SK-N-SH (cell line): ENCODE data around the gene C4B. TPM values are rescaled to one million over a fixed set of nuclear protein-coding genes. Genes with fewer than 3 reads are reported as not detected.
A peak's percentile ranks its signal among the peaks of the same experiment; 100 is the strongest.

Experiments used
- CTCF ChIA-PET: fragments of 300-600, 350-600 bp; formaldehyde crosslinking; extraction: SDS; loops from one replicate; lab custom pipeline; 2021; lab: Yijun Ruan, JAX
- POLR2A ChIA-PET: fragments of 350-600 bp; sonication (Branson Sonifier 250); formaldehyde crosslinking; extraction: SDS; loops from one replicate; lab custom pipeline; 2020; ENCODE audit warnings: antibody characterized with exemption, inconsistent platforms; lab: Yijun Ruan, JAX
- DNase-seq: peaks from one replicate; pipeline ENCODE4 v3.0.0; 2012
- H2AFZ ChIP-seq: fragments of 200-600 bp; sonication (generic); 2 replicates; pipeline ENCODE4 v1.8.1; 2016; ENCODE audit warnings: antibody characterized with exemption, mild to moderate bottlenecking, low read depth
- H3F3A ChIP-seq: fragments of 200-600 bp; sonication (generic); replicated peaks from 2 replicates; pipeline ENCODE3; 2016; ENCODE audit warnings: antibody characterized with exemption, mild to moderate bottlenecking; ENCODE audit not compliant: insufficient read depth
- H3K27ac ChIP-seq, 2 experiments: fragments of 200-500 bp in 1 of 2; fragments of 200-600 bp in 1 of 2; sonication (Bioruptor generic) in 1 of 2; sonication (generic), shearing (Covaris generic) in 1 of 2; 2 replicates each; pipeline versions ENCODE4 v1.5.1 to v1.6.1; 2014 to 2016; ENCODE audit warnings: low read depth in 2 of 2, inconsistent platforms in 1 of 2, low read length in 1 of 2, mild to moderate bottlenecking in 1 of 2, mixed read lengths in 1 of 2
- H3K27me3 ChIP-seq: fragments of 200-600 bp; sonication (generic), shearing (Covaris generic); 2 replicates; pipeline ENCODE4 v1.6.1; 2016; ENCODE audit warnings: mixed run types; ENCODE audit not compliant: insufficient read depth
- H3K36me3 ChIP-seq, 2 experiments: fragments of 200-500 bp in 1 of 2; fragments of 200-600 bp in 1 of 2; sonication (Bioruptor generic) in 1 of 2; sonication (generic) in 1 of 2; replicated peaks in 1 of 2; 2 replicates each; pipeline versions ENCODE3 to v1.5.1; 2014 to 2016; ENCODE audit warnings: low read length in 1 of 2, mild to moderate bottlenecking in 1 of 2; ENCODE audit not compliant: insufficient read depth in 2 of 2, control insufficient read depth in 1 of 2
- H3K4me1 ChIP-seq, 2 experiments: fragments of 200-500 bp in 1 of 2; fragments of 200-600 bp in 1 of 2; sonication (Bioruptor generic) in 1 of 2; sonication (generic), shearing (Covaris generic) in 1 of 2; 2 replicates each; pipeline versions ENCODE4 v1.5.1 to v1.6.1; 2014 to 2016; ENCODE audit warnings: low read depth in 1 of 2, low read length in 1 of 2, mixed run types in 1 of 2; ENCODE audit not compliant: insufficient read depth in 2 of 2, control insufficient read depth in 1 of 2
- H3K4me2 ChIP-seq: fragments of 200-600 bp; sonication (generic), shearing (Covaris generic); 2 replicates; pipeline ENCODE4 v1.6.1; 2017; ENCODE audit warnings: mixed run types
- H3K4me3 ChIP-seq, 2 experiments: fragments of 200-500 bp in 1 of 2; fragments of 200-600 bp in 1 of 2; sonication (Bioruptor generic) in 1 of 2; sonication (generic), shearing (Covaris generic) in 1 of 2; 2 replicates each; pipeline versions ENCODE4 v1.5.1 to v1.8.1; 2014 to 2016; ENCODE audit warnings: low read depth in 2 of 2, inconsistent platforms in 1 of 2, low read length in 1 of 2, mild to moderate bottlenecking in 1 of 2, mixed read lengths in 1 of 2, moderate library complexity in 1 of 2
- H3K79me2 ChIP-seq: fragments of 200-600 bp; sonication (generic); 2 replicates; pipeline ENCODE4 v1.8.1; 2017; ENCODE audit warnings: mild to moderate bottlenecking; ENCODE audit not compliant: insufficient read depth
- H3K9ac ChIP-seq: fragments of 200-600 bp; sonication (generic); 2 replicates; pipeline ENCODE4 v1.6.1; 2017; ENCODE audit warnings: mixed run types
- H3K9me2 ChIP-seq: fragments of 200-600 bp; sonication (generic); 2 replicates; pipeline ENCODE4 v1.6.1; 2017; ENCODE audit warnings: mixed run types
- H3K9me3 ChIP-seq: fragments of 200-600 bp; sonication (generic); 2 replicates; pipeline ENCODE4 v1.6.1; 2017; ENCODE audit warnings: mixed run types, mild to moderate bottlenecking, moderate library complexity
- H4K20me1 ChIP-seq: fragments of 200-600 bp; sonication (generic); 2 replicates; pipeline ENCODE4 v1.6.1; 2017; ENCODE audit warnings: mild to moderate bottlenecking, mixed run types; ENCODE audit not compliant: insufficient read depth
- EP300 ChIP-seq, 2 experiments: IDR thresholded peaks; 2 replicates each; pipeline versions ENCODE4 v1.4.0 to v1.6.1; 2012; ENCODE audit warnings: borderline replicate concordance in 1 of 2, low read depth in 1 of 2, low read length in 1 of 2
- FOSL2 ChIP-seq: IDR thresholded peaks from 2 replicates; pipeline ENCODE4 v1.4.0; 2012; ENCODE audit warnings: low read depth, mild to moderate bottlenecking, moderate library complexity, borderline replicate concordance
- FOXJ3 ChIP-seq: sonication (generic); formaldehyde crosslinking; IDR thresholded peaks from 2 replicates; pipeline ENCODE4 v1.5.1; 2020; ENCODE audit warnings: mild to moderate bottlenecking, missing genetic modification reagents
- FOXM1 ChIP-seq: IDR thresholded peaks from 2 replicates; pipeline ENCODE4 v1.4.0; 2012; ENCODE audit warnings: low read depth, mild to moderate bottlenecking
- GABPA ChIP-seq: IDR thresholded peaks from 2 replicates; pipeline ENCODE4 v1.4.0; 2012; ENCODE audit warnings: low read depth, mild to moderate bottlenecking
- GATA2 ChIP-seq: sonication (generic); formaldehyde crosslinking; IDR thresholded peaks from 2 replicates; pipeline ENCODE4 v1.5.0; 2020; ENCODE audit warnings: mild to moderate bottlenecking, missing genetic modification reagents
- MXI1 ChIP-seq: IDR thresholded peaks from 2 replicates; pipeline ENCODE4 v1.6.1; 2012; ENCODE audit warnings: mild to moderate bottlenecking, low read depth, low read length, improper control_type of control experiment
- NFIC ChIP-seq: IDR thresholded peaks from 2 replicates; pipeline ENCODE4 v1.4.0; 2012; ENCODE audit warnings: borderline replicate concordance
- NRF1 ChIP-seq: IDR thresholded peaks from 2 replicates; pipeline ENCODE4 v1.6.1; 2012; ENCODE audit warnings: low read depth, mild to moderate bottlenecking, low read length
- RAD21 ChIP-seq: IDR thresholded peaks from 2 replicates; pipeline ENCODE4 v1.6.1; 2012; ENCODE audit warnings: mild to moderate bottlenecking, low read length
- RFX5 ChIP-seq: IDR thresholded peaks from 2 replicates; pipeline ENCODE4 v1.6.1; 2012; ENCODE audit warnings: mild to moderate bottlenecking, improper control_type of control experiment, low read length
- RXRA ChIP-seq: IDR thresholded peaks from 2 replicates; pipeline ENCODE4 v1.4.0; 2012; ENCODE audit warnings: low read depth, mild to moderate bottlenecking, borderline replicate concordance
- SIN3A ChIP-seq: IDR thresholded peaks from 2 replicates; pipeline ENCODE4 v1.6.1; 2012; ENCODE audit warnings: low read depth, mild to moderate bottlenecking, low read length, moderate library complexity, borderline replicate concordance
- SMC3 ChIP-seq: IDR thresholded peaks from 2 replicates; pipeline ENCODE4 v1.6.1; 2012; ENCODE audit warnings: low read depth, low read length, improper control_type of control experiment
- TCF12 ChIP-seq: IDR thresholded peaks from 2 replicates; pipeline ENCODE4 v1.4.0; 2012
- TEAD4 ChIP-seq: IDR thresholded peaks from 2 replicates; pipeline ENCODE4 v1.4.0; 2012; ENCODE audit warnings: mild to moderate bottlenecking, borderline replicate concordance; ENCODE audit not compliant: insufficient read depth
- YY1 ChIP-seq: IDR thresholded peaks from 2 replicates; pipeline ENCODE4 v1.4.0; 2012; ENCODE audit warnings: low read depth, mild to moderate bottlenecking
- WGBS: methylation state at CpG from one replicate; pipeline ENCODE4 v1.1.6; 2017; ENCODE audit warnings: low lambda C conversion rate; 5-methylcytosine and 5-hydroxymethylcytosine counted together
- polyA plus RNA-seq, 3 experiments: library from polyadenylated mRNA; depleted of rRNA; stranded (reverse); fragments of >200 nt; gene quantifications; 2 replicates each; pipeline ENCODE4 v1.2.3, GENCODE V29; 2012
- TF ChIP-seq, protein P1 (sequence below): IDR thresholded peaks from 2 replicates; pipeline ENCODE4; 2012
- TF ChIP-seq, protein P2 (sequence below): IDR thresholded peaks from 2 replicates; pipeline ENCODE4 v1.4.0; 2012; ENCODE audit warnings: low read depth
- TF ChIP-seq, protein P3 (sequence below): IDR thresholded peaks from 2 replicates; pipeline ENCODE4 v1.4.0; 2012; ENCODE audit warnings: low read depth, borderline replicate concordance
- TF ChIP-seq, protein P4 (sequence below): IDR thresholded peaks from 2 replicates; pipeline ENCODE4 v1.6.1; 2012; ENCODE audit warnings: mild to moderate bottlenecking, low read depth, low read length, moderate library complexity
- TF ChIP-seq, protein P5 (sequence below): fragments of 150-350 bp; IDR thresholded peaks from 2 replicates; pipeline ENCODE4 v1.6.1; 2017; ENCODE audit warnings: antibody characterized with exemption, low read length, low read depth, borderline replicate concordance

The C4B gene
- polyA plus RNA-seq, 1 of the 3 experiments (the other 2 are of a cell fraction), result 10.9 TPM

DNA sequence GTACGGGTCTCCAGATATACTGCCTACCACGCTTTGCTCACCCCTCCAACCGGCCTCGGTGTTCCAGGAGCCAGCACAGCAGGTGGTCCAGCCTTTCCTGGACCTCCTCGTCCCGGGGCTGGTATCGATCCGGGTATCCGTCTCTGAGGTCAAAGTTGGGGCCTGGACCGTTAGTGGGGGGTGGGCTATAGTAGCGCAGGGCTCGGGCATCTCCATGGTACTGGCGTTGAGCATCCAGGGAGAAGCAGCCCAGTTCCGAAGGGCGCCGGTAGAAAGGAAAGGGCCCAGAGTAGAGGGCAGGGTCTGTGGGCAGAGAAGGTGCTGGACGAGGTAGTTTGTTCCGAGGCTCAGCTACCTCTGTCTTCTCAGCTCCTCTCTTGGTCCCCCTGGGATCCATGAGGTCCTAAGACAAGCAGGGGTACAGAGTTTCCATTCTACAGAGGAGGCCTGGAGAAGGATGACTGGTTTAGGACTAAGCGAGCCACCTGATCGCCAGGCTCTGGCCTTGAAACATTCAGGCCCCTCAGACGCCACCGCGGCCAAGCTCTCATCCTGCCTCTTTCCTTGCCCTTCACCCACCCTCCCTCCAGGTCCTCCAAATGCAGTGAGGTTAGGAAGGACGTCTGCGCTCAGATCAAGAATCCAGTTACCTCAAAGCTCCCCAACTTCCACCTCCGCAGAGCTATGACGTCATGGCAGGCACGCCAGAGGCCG lies 43.2 kb upstream of the C4B start (continued):
- TF ChIP-seq EP300 (IDR thresholded peaks at IDR 0.05; ENCODE audit: borderline replicate concordance in 1 of 2, low read depth in 1 of 2, low read length in 1 of 2) (no peak), FOXM1 (no peak), SMC3 (no peak), TCF12 (no peak)
- TF ChIP-seq, protein P1, sequence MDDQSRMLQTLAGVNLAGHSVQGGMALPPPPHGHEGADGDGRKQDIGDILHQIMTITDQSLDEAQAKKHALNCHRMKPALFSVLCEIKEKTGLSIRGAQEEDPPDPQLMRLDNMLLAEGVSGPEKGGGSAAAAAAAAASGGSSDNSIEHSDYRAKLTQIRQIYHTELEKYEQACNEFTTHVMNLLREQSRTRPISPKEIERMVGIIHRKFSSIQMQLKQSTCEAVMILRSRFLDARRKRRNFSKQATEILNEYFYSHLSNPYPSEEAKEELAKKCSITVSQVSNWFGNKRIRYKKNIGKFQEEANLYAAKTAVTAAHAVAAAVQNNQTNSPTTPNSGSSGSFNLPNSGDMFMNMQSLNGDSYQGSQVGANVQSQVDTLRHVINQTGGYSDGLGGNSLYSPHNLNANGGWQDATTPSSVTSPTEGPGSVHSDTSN, result no peak
- TF ChIP-seq, protein P2, sequence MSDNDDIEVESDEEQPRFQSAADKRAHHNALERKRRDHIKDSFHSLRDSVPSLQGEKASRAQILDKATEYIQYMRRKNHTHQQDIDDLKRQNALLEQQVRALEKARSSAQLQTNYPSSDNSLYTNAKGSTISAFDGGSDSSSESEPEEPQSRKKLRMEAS, result no peak
- TF ChIP-seq, protein P3, sequence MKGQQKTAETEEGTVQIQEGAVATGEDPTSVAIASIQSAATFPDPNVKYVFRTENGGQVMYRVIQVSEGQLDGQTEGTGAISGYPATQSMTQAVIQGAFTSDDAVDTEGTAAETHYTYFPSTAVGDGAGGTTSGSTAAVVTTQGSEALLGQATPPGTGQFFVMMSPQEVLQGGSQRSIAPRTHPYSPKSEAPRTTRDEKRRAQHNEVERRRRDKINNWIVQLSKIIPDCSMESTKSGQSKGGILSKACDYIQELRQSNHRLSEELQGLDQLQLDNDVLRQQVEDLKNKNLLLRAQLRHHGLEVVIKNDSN, result no peak

DNA sequence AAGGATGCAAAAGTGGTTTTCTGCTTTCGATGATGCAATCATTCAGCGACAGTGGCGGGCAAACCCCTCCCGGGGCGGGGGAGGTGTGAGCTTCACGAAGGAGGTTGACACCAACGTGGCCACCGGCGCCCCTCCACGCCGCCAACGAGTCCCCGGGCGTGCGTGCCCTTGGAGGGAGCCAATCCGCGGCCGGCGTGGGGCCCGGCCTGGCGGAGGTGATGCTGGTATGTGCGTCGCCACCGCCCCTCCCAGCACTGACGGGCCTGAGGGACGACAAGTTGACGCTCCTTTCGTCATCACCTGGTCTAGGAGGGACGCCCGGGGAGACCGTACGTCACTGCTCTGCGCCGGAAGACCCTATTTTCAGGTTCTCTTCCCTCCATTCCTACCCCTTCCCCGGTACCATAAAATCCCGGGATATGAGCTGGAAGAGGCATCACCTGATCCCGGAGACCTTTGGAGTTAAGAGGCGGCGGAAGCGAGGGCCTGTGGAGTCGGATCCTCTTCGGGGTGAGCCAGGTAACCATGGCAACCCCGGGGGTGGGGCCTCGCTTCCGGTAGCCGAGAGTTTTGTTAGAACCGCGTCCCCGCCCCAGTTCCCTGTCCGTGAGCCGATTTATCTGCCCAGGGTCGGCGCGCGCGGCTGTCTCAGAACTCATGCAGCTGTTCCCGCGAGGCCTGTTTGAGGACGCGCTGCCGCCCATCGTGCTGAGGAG lies 42.4 kb upstream of the C4B start, which contains the start of gene DXO:
DXO (minus strand) TSS at position 146 of the 716 bp plus-strand sequence. CDS start 463 bp downstream, outside the sequence.
- no peaks in the 10 kb centered on the region for H3K9me3 ChIP-seq
- peaks cover 10% of the 10 kb centered on the region for H3F3A ChIP-seq
- peak within 1 kb of the TSS; percentile 82 for H2AFZ ChIP-seq
- H3K4me1 ChIP-seq, result peaks cover 5 to 26% of the 10 kb centered on the region in 2 experiments; a peak in 3 of 4 replicates
- peak within 1 kb of the TSS; percentile 95 to 97 for H3K27ac ChIP-seq
- H3K27me3 ChIP-seq, result no peaks in the 10 kb centered on the region
- DNase-seq, result peak; percentile 98
- peaks cover 47% of the 10 kb centered on the region for H3K79me2 ChIP-seq
- peak within 1 kb of the TSS; percentile 99 for H3K4me2 ChIP-seq
- 0% methylated on average over 17 of the region's 62 CpGs for WGBS
- peak within 1 kb of the TSS; percentile 95 for H3K9ac ChIP-seq
- no peaks in the 10 kb centered on the region for H4K20me1 ChIP-seq
- peak within 1 kb of the TSS; percentile 91 to 94 for H3K4me3 ChIP-seq
- ChIA-PET POLR2A (interaction anchor here (0.6 to 2.4 kb wide), 8 partner anchors 10 to 1000 kb away, joined by 3 to 14 read pairs (median 4); partner anchors contain the start of genes NELFE, SKIC2 and ZBTB12), CTCF (interaction anchor here (0.7 to 5.2 kb wide), 4 partner anchors 13 to 426 kb away, joined by 3 to 19 read pairs (median 8); partner anchors contain the start of genes ATP6V1G2, NELFE and SKIC2)
- no peaks in the 10 kb centered on the region for H3K9me2 ChIP-seq
- peaks cover 11 to 32% of the 10 kb centered on the region in 2 experiments for H3K36me3 ChIP-seq
- TF ChIP-seq, protein P4, sequence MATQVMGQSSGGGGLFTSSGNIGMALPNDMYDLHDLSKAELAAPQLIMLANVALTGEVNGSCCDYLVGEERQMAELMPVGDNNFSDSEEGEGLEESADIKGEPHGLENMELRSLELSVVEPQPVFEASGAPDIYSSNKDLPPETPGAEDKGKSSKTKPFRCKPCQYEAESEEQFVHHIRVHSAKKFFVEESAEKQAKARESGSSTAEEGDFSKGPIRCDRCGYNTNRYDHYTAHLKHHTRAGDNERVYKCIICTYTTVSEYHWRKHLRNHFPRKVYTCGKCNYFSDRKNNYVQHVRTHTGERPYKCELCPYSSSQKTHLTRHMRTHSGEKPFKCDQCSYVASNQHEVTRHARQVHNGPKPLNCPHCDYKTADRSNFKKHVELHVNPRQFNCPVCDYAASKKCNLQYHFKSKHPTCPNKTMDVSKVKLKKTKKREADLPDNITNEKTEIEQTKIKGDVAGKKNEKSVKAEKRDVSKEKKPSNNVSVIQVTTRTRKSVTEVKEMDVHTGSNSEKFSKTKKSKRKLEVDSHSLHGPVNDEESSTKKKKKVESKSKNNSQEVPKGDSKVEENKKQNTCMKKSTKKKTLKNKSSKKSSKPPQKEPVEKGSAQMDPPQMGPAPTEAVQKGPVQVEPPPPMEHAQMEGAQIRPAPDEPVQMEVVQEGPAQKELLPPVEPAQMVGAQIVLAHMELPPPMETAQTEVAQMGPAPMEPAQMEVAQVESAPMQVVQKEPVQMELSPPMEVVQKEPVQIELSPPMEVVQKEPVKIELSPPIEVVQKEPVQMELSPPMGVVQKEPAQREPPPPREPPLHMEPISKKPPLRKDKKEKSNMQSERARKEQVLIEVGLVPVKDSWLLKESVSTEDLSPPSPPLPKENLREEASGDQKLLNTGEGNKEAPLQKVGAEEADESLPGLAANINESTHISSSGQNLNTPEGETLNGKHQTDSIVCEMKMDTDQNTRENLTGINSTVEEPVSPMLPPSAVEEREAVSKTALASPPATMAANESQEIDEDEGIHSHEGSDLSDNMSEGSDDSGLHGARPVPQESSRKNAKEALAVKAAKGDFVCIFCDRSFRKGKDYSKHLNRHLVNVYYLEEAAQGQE, result no peak
- TF ChIP-seq FOSL2 (no peak; the same call in 1 of the 2 replicates), FOXJ3 (peak; percentile 60; the same call in 1 of the 2 replicates), RFX5 (peak; percentile 47), NFIC (no peak), RAD21 (no peak), TCF12 (peak; percentile 15; the same call in 1 of the 2 replicates), TEAD4 (0 out of 2 replicates have a peak, but pooled peaks have one; percentile 8), GATA2 (CRISPR knock-in tag) (no peak), NRF1 (no peak), RXRA (no peak), YY1 (no peak), MXI1 (peak; percentile 71), GABPA (peak; percentile 86), SIN3A (peak; percentile 48; the same call in 1 of the 2 replicates)
- TF ChIP-seq, protein P2, result peak; percentile 92
- TF ChIP-seq, protein P5, sequence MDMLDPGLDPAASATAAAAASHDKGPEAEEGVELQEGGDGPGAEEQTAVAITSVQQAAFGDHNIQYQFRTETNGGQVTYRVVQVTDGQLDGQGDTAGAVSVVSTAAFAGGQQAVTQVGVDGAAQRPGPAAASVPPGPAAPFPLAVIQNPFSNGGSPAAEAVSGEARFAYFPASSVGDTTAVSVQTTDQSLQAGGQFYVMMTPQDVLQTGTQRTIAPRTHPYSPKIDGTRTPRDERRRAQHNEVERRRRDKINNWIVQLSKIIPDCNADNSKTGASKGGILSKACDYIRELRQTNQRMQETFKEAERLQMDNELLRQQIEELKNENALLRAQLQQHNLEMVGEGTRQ, result no peak
